ENCODE data around the gene ARHGEF26.
A peak's percentile ranks its signal among the peaks of the same experiment; 100 is the strongest.

The ARHGEF26 gene

DNA sequence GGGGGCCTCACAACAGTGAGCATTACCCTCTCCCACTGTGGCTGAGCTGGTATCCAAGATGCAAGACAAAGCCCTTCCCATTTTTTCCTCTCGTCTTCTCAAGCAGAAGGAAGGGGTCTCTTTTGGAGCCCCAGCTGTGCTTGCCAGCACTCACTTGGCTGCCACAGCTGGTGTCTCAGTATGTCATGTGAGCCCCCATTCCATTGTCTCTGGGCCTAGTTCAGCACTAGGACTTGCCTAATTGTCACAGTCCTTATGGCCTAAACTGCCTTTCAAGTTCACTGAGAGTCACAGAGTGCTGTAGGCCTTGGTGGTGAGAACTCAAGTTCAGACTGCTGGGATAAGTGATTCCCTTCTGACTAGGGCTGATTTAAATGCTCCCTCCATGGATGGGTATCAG, 89.8 kb downstream of the ARHGEF26 start:
- no peak for DNase-seq

DNA sequence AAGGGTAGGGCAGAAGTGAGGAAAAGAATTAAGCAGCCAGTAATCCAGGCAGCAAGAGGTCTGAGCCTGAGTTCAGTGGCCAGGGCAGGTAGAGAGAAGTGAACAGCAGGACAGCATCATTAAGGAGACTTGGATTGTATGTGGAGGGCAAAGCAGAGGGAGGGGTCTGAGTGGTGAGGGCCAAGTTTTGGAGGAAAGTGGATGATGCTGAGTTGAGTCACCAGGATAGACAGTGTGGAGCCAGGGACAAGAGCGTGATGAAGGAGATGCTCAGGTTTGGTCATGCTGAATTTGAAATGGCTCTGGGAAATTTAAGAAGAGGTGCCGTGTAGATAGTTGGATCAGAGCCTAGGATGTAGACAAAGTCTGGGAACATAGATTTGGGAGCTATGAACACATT, 93.1 kb downstream of the ARHGEF26 start:
- no peak for DNase-seq

DNA sequence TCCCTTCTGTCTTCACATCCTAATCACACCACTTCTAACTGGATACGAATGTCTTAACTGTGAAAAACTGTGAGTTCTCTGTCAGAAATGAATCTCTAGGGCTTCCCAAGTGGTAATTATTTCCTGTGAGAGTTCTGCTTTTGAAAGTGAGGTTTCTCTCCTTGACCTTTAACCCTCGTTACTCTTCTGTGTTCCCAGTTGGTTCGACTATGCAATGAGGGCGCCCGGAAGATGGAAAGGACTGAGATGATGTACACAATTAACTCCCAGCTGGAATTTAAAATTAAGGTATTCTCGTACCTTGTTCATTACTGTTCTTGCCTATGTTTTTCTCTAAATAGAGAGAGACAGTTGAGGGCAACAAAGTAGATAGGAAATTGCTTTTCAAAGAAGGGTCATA, 96.5 kb downstream of the ARHGEF26 start:
- no peak for DNase-seq

DNA sequence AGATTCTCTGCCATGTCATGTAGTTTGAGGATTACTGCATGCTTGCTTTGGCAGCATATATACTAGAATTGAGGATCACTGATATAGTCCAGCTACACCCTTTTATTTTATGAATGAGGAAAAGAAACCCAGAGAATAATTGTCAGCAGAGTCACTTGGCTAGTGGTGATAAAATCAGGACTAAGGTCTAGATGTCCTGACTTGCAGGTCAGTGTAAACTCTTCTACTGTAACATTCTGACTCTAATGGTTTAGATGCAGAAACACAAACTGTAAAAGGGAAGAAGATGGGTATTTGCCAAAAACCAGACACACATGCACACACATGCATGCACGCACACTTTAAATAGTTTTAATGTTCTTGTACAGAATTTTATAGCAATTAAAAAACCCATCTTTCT, 97.5 kb downstream of the ARHGEF26 start:
- DNase-seq: no peak

DNA sequence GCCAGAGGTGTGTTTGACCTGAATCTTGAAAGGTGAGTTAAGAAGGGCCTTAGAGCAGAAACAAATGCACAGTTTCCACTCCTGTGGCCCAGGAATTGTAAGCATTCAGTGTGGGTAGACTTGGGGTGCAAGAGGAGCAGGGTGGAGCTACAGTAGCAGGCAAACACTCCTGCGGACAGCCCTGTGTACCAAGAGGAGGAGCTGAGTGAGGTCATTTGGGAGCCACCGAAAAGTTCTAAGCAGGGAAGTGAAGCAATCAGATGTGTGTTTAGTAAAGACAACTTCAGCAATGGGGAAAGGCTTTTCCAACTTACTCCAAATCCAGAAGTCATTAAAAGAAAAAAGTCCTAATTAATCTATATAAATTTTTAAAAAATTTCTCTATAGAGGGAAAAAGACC, 99.3 kb downstream of the ARHGEF26 start:
- no peak for DNase-seq

DNA sequence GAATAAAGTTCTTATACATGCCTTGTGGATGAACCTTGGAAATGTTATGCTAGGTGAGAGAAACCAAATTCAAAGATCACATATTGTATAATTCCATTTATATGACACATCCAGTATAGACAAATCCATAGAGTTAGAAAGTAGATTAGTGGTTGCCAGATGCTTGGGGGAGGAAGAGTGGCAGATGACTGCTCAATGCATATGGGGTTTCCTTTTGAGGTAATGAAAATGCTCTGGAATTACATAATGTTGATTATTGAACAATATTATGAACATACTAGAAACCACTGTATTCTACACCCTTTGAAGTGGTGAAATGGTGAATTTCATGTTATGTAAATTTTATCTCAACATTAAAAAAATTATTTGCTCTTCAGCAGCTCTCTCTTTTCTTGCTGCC, 102.3 kb downstream of the ARHGEF26 start:
- no peak for DNase-seq

DNA sequence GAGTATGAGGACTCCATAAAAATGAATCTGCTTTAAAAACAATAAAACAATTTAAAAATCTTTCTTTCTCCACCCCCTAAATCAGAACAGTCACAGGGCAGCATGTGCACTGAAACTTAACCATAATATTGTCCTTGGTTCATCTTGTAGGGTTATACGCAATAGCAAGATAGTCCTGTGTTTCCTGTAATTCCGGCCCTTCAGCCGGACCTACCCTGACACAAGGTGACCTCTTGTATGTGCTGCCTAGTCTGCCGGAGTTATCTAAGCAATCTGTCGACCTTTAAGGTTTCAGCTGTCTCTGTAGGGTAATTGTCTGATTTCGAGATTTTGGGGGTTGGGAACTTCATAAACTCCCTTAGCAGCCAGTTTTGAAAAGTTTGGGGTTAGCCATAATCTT, 103.2 kb downstream of the ARHGEF26 start:
- DNase-seq: no peak

DNA sequence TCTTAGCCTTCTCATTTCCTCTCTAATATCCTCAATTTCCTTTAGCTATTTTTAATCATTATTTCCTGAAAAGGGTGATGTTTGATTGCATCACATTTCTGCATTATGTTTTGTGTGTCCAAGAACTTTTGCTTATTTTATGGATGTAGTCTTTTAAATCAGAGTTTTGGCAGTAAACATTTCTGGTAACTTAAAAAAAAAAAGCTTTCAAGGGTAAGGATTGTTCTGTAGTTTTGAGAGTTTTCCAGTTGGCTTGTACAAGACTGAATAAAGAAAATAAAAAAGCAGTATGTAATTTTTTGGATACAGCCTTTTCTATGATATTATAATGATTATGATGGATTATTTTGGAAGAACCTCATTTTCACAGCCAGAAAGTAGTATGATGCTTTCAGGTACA, 103.7 kb downstream of the ARHGEF26 start:
- DNase-seq: no peak

DNA sequence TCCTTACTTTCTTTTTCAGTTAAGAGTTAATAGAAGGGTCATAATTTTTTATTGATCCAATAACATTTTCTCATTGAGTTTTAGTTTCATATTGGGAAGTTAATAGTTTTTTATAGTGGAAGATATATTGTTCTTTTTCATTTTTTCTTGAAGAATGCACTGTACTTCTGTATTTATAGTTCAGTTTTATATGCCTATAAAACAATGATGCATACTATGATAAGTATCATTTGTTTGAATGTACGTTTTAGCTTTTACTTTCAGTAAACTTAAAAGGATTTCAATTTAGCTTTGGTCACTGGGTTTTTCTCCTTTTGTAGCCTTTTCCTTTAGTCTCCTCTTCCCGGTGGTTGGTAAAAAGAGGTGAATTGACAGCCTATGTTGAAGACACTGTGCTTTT, 104.3 kb downstream of the ARHGEF26 start:
- DNase-seq: no peak

DNA sequence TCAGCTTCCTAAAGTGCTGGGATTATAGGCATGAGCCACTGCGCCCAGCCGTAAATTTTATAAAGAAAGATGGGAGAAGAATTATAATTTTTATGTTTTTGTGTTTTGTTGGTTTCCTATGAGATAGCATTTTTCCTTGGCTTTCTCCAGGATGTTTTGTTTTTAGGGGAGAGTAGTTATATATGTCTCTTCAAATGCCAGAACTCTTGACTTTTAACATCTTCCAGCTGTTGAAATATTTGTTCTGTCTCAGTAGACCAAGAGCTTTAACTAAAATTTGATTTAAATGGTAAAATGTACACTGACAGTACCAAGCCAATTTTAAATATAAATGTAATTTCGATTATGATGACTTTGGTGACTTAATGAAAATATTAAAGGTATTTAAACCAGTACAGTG, 106.3 kb downstream of the ARHGEF26 start:
- DNase-seq: no peak

DNA sequence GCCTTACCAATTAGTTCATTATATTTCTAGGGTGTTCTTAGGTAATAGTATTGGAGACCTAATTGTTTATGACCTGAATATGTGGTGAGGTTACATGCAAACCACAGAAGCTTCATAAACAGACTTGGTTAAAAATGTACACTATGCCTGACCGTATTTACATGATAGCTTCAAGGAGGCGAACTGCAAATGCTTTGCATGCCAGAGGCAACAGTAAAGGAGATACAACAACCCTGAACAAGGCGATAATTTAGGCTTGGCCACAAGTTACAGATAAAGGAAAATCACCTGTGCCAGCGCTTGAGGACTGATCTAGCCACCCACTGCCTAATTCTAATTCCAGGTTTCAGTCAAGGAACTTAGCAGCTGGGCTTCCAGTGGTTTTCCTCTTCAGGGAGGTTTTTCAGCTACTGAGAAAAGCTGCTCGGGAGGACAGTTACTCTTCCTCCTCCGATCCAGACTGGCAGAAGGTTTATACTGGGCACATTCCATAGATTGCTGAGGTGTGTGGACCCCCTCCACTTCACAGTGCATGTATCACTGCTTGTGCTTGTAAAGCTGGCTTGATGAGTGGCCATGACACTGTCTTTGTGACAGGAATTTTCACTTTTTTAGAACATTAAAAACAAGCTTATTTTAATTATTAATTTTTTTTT, 107.5 kb downstream of the ARHGEF26 start:
- DNase-seq: no peak

DNA sequence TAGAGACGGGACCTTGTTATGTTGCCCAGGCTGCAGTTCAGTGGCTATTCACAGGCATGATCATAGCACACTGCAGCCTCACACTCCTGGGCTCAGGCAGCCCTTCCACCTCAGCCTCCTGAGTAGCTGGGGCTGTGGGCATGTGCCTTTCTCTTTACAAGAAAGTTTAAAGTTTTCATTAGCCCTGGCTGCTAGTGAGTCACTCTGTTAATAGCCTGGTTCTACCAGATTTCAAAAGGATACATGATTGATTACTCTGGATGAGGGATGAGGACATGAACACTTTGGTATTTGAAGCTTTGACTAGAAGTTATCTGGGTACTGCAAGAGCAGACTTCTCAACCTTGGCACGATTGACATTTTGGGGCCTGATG, 108.0 kb downstream of the ARHGEF26 start:
- DNase-seq: no peak

DNA sequence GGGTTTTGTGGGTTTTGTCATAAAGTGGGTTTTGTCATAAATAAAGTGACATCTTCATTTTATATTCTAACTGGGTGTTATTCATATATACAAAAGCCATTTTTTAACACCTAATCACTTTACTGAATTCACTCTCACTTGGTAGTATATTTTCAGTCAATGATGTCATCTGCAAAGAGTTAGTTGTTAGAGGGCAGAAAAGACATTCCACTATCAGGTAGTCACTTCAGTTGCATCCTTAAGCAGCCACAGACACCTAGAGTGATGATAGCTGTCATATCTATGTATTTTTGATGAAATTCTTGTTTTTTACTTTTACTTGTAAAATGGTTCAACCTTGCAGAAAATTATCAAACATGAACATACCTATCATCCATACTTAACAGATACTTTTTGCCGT, 114.1 kb downstream of the ARHGEF26 start:
- no peak for DNase-seq

DNA sequence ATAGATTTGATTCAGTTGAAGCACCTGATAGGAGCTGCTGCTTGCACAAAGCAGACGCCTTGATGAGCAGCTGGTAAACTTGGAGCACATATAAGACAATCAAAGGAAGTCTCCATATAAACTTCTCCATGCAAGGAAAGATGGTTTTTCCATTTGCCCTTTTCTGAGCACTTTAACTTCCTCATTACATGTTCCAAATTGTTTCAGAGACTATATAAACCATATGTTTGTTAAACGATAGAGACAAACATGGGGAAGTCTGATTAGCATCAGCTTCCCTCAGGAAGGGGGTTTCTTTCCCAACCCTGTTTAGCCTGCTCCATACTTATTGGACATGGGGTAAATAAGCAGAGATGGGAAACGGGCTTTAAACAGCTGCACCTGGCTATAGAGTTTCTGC, 115.1 kb downstream of the ARHGEF26 start:
- DNase-seq: no peak

DNA sequence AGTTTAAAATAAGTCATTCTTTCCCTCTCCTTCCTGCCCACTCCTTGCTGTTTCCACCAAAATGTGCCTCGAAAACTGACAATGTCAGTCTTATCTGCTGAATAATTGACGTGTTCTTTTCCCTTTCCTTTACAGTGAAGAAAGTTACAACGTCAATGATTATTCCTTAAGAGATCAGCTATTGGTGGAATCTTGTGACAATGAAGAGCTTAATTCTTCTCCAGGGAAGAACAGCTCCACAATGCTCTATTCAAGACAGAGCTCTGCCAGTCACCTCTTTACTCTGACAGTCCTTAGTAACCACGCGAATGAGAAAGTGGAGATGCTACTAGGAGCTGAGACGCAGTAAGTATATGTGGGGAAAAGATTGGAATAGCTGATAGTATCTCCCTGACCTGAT, 119.0 kb downstream of the ARHGEF26 start:
- DNase-seq: no peak

DNA sequence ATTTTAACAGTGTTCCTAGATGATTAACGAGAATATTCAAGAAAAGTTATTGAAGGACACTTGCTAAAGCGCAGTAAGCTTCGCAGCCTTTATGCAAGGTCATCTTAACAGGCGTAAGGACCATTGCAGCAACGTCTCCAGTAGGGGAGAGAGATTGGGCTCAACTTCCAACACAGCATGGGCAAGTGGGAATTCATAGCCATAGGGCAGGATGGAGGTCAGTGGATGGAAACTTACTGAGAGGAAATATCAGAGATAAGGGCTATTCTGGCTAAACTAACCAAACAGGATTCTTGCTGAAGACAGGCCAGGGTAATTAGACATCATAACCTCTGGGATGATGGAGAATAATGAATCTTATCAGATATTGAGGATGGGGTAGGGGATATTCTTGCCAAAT, 120.3 kb downstream of the ARHGEF26 start:
- no peak for DNase-seq

DNA sequence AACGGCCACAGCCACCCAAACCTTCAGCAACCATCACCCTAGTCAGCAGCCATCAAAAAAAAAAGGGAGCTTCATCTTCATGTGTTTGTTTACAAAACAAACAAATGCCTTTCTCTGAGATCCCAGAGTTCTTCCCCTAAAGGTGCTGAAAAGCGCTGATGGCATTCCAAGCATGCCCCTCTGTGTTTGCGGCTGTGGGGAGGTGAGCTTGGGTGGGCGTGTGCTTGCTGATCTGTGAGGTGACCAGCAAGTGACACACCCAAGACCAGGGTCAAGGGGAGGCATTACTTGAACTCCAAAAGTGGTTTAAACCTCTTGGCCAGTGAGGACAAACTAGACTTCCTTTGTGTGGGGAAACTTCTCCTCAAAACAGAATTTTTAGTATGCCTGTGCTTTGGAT, 121.6 kb downstream of the ARHGEF26 start:
- no peak for DNase-seq

DNA sequence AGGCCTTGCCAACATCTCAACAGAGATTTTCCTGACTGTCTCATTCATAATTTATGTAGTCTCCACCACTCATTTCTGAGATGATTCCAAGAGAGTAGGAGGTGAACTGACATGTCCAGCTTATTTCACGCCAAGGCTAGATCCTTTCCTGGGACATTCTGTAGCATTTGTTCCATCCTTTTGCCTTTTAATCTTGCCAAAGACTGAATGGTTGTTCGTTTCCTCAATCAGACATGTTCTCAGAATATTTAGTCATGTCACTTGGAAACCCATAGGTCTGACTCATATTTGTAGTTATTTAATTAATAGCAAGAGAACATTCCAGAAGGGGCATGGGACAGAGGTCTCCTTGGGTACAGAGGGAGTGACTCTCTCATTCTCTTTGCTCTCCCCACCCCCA, 122.2 kb downstream of the ARHGEF26 start:
- DNase-seq: no peak

DNA sequence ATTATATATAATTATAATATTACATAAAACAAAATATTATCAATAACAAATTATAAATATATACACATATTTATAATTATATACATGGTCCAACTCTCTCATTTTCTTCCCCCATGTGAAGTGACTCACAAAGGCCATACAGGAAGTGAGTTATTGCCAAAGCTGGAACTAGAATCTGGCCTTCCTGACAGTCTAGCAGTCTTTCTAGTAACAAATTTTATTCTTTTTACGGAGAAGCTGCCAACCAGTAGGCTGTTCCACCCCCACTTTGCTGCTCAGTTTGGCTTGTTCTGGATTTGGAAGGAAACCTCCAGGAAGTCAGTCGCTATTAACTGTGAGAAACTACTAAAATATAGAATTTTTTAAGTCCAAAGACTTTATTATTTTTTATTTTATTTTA, 123.5 kb downstream of the ARHGEF26 start:
- no peak for DNase-seq

DNA sequence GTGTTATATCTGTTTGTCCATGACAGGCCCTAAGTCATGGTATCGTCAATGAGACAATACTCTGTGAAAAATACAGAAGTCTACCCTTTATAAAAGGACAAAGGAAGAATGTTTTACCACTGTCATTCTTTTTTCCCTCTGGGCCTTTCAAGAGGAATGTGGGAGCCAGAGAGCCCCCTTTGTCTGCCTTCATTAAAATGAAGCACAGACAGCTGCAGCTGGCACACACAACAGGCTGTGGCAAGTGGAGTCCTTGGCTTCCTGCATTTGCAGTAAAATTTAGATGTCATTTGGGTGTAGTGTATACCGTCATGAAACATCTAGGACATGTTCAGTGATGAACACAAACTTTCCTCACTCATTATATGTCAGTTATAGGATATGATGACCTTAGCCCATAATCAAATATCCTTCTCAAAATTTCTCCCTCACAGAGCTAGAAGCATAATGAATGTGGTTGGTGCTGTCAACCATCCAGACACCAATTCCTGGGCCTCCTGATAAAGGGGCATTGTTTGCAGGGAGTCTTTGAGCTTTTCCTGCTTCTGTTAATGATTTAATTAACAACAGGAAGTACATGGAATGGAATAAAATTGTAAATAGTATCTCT, 126.7 kb downstream of the ARHGEF26 start:
- DNase-seq: no peak

DNA sequence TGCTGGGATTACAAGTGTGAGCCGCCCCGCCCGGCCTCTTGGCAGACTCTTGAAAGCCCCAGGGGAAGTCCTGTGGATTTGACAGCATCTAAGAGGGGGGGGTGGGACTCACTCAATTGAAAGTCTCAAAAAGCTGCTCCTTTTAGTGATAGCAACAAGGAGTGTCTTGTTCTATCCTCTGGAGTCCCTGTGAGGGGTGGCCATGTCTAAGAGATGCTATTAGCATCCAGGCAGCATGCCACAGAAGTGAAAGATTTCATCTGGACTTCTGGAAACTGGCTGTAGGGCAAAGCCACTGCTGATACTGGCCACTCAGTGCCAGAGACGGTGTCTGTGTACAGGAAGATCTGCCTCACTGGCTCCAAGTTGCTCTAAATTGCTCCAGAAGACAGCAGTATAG, 129.1 kb downstream of the ARHGEF26 start:
- DNase-seq: no peak

DNA sequence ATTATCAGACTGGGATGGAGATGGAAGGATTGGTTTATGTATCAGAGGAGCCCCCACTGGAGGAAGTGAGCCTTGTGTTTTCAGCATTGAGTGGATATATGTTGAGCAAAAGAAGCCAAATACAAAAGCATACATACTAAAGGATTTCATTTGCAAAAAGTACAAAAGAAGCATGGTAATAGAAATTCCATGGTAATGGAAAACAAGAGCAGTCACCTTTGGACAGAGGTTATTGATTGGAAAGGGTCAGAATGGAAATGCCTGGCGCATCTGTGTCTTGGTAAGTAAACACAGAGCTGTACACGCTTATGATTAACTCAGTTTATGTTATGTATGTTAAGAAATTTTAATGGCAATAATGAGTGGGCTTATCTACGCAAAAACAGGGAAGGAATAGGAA, 130.4 kb downstream of the ARHGEF26 start:
- no peak for DNase-seq

DNA sequence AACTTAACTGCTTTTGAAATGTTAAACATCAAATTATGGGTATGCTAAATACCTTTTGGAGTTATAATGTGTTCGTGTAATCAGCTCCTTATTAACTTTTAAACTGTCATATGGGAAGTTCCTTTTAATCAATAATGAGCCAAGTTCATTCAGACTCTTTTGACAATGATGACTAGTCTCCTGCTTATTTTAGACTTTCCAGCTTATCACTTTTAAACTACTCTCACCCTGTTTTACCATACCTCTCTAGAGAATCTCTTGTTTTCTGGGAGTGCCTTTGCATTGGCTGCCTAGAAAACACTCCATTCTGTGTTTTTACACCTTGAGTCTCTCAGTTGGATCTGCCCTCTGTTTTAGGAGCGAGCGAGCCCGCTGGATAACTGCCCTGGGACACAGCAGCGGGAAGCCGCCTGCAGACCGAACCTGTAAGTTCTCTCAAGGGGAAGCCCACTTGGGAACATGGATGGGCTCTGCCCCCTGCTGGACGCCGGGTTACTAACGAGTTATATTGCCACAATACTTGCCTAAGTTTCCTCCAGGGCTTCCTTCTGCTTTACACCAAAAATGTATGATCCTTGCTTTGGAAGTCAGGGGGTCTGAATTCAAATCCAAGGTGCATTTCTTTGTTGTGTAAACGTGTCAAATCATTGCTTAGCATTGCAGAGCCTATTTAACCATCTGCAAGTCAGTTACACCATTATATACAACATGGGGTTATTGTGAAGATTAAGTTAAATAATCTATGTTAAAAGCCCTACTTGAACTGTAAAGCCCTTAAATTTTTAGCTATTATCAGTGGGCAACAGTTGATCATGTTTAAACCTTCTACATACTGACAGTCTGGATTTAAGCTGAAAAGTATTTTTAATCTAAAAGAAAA, 131.8 kb downstream of the ARHGEF26 start:
- peak; percentile 87 for DNase-seq

DNA sequence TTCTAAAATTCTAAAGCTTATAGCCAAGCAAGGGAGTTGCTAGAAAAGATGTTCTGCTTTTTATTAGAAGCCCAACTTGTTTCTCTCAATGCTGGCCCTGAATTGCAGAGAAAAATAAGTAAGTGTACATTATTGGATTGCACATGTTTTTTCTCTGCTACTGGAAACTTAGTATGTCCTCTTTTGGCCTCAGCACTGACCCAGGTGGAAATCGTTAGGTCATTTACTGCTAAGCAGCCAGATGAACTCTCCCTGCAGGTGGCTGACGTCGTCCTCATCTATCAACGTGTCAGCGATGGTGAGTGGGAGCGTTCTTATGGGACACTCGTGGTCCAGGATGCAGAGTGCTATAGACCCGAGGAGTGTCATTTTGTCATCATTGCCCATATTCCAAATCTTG, 133.3 kb downstream of the ARHGEF26 start:
- no peak for DNase-seq

All from COR-L47 (cell line).